Measurements from ENCODE around the gene COL28A1. TPM values are rescaled to one million over a fixed set of nuclear protein-coding genes. Genes with fewer than 3 reads are reported as not detected.

Gene COL28A1
- total RNA-seq, 1 donor from 2014 or later = 0.60 TPM

- no peaks in the 10 kb centered on the region for H3K4me1 Mint-ChIP-seq
- H3K4me2 ChIP-seq = no peak overlapping the region
- no peaks in the 10 kb centered on the region for H3K36me3 Mint-ChIP-seq
- DNase-seq (ENCODE audit: low spot score) = no peak
- H3K9ac ChIP-seq = no peak overlapping the region
- no peaks in the 10 kb centered on the region for H3F3A ChIP-seq (ENCODE audit: low read depth)
- no peak overlapping the region for H3K4me3 Mint-ChIP-seq
- no peaks in the 10 kb centered on the region for H3K27me3 Mint-ChIP-seq (ENCODE audit: insufficient read depth, low read depth)
- no peaks in the 10 kb centered on the region for H3K9me3 Mint-ChIP-seq
- H4K20me1 ChIP-seq (ENCODE audit: low read depth) = no peaks in the 10 kb centered on the region
- no peaks in the 10 kb centered on the region for H3K79me2 ChIP-seq (ENCODE audit: low read depth)
- no peak overlapping the region for H3K27ac ChIP-seq
- H3K4me3 ChIP-seq = no peak overlapping the region
- no peaks in the 10 kb centered on the region for H3K36me3 ChIP-seq
- no peak overlapping the region for H2AFZ ChIP-seq (replicated peaks)
- H3K9me3 ChIP-seq (ENCODE audit: low read depth) = no peaks in the 10 kb centered on the region
- H3K4me1 ChIP-seq = no peaks in the 10 kb centered on the region
- no peak overlapping the region for H3K27ac Mint-ChIP-seq
- no peak for TF ChIP-seq CTCF (IDR thresholded peaks at IDR 0.05)
- no peak for TF ChIP-seq EZH2 (IDR thresholded peaks at IDR 0.05)
- TF ChIP-seq EZH2phosphoT487 (IDR thresholded peaks at IDR 0.05) = no peak
- no peaks in the 10 kb centered on the region for H3K27me3 ChIP-seq
Measured at GRCh38 chr7:7548407-7548806, 12.7 kb upstream of the COL28A1 start.

DNA sequence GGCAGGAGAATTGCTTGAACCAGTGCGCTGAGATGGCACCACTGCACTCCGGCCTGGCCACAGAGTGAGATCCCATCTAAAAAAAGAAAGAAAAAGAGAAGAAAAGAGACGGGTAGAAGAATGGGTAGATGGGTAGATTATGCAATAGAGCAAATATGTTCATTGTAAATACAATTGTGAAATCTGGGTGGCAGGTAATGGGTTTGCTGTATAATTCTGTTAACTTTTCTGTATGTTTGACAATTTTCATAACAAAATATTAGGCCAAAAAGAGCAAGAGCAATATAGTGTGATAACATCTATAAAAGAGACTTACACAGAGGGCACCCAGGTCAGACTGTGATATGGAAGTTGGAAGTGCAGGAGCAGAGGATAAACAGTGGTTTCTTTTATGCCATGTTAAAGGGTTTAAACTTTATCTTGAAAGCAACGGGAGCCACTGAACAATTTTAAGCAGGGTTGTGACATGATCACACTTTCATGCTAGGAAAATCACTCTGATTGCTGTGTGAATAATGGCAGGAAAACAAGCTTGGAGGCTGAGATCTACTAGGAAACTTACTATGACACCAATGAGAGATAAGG is 6.7 kb upstream of the COL28A1 start:
- no peak overlapping the region for H3K4me2 ChIP-seq
- no peaks in the 10 kb centered on the region for H4K20me1 ChIP-seq (ENCODE audit: low read depth)
- no peaks in the 10 kb centered on the region for H3K4me1 ChIP-seq
- H3K4me3 ChIP-seq = no peak overlapping the region
- no peaks in the 10 kb centered on the region for H3F3A ChIP-seq (ENCODE audit: low read depth)
- no peaks in the 10 kb centered on the region for H3K79me2 ChIP-seq (ENCODE audit: low read depth)
- Mint-ChIP-seq H3K4me3 (no peak overlapping the region), H3K27me3 (ENCODE audit: insufficient read depth, low read depth) (no peaks in the 10 kb centered on the region), H3K9me3 (no peaks in the 10 kb centered on the region), H3K4me1 (no peaks in the 10 kb centered on the region), H3K27ac (no peak overlapping the region), H3K36me3 (no peaks in the 10 kb centered on the region)
- H3K27me3 ChIP-seq = no peaks in the 10 kb centered on the region
- no peaks in the 10 kb centered on the region for H3K9me3 ChIP-seq (ENCODE audit: low read depth)
- H3K27ac ChIP-seq = no peak overlapping the region
- DNase-seq (ENCODE audit: low spot score) = no peak
- H2AFZ ChIP-seq (replicated peaks) = no peak overlapping the region
- no peak for TF ChIP-seq CTCF (IDR thresholded peaks at IDR 0.05)
- TF ChIP-seq EZH2 (IDR thresholded peaks at IDR 0.05) = no peak
- no peak for TF ChIP-seq EZH2phosphoT487 (IDR thresholded peaks at IDR 0.05)
- no peak overlapping the region for H3K9ac ChIP-seq
- H3K36me3 ChIP-seq = no peaks in the 10 kb centered on the region

- peaks cover 5% of the 10 kb centered on the region for H3K4me1 Mint-ChIP-seq
- H3K9me3 Mint-ChIP-seq = no peaks in the 10 kb centered on the region
- H3K27me3 Mint-ChIP-seq (ENCODE audit: insufficient read depth, low read depth) = no peaks in the 10 kb centered on the region
- Histone ChIP-seq H3K27me3 (no peaks in the 10 kb centered on the region), H3K36me3 (no peaks in the 10 kb centered on the region), H3K9me3 (ENCODE audit: low read depth) (no peaks in the 10 kb centered on the region), H3K79me2 (ENCODE audit: low read depth) (no peaks in the 10 kb centered on the region), H3K27ac (no peak overlapping the region), H2AFZ (replicated peaks) (no peak overlapping the region), H4K20me1 (ENCODE audit: low read depth) (no peaks in the 10 kb centered on the region), H3F3A (ENCODE audit: low read depth) (no peaks in the 10 kb centered on the region), H3K4me1 (peaks cover 8% of the 10 kb centered on the region), H3K4me2 (no peak overlapping the region), H3K9ac (no peak overlapping the region), H3K4me3 (no peak overlapping the region)
- H3K4me3 Mint-ChIP-seq = no peak overlapping the region
- H3K36me3 Mint-ChIP-seq = no peaks in the 10 kb centered on the region
- H3K27ac Mint-ChIP-seq = no peak overlapping the region
- TF ChIP-seq EZH2 (IDR thresholded peaks at IDR 0.05) (no peak), EZH2phosphoT487 (IDR thresholded peaks at IDR 0.05) (no peak), CTCF (IDR thresholded peaks at IDR 0.05) (no peak)
- no peak for DNase-seq (ENCODE audit: low spot score)
Measured at GRCh38 chr7:7539711-7540110, 4.0 kb upstream of the COL28A1 start.

All from neural progenitor cell (in vitro differentiated cells).